Measurements from ENCODE around the gene CARNS1. TPM values are rescaled to one million over a fixed set of nuclear protein-coding genes. Genes with fewer than 3 reads are reported as not detected.

The CARNS1 gene
- total and polyA plus RNA-seq, 8 donors = 0.29 to 33.3 (median 2.9) TPM

GRCh38 chr11:67429722-67430121 lies 14.2 kb downstream of the CARNS1 start:
- no peaks in the 10 kb centered on the region for H3K9me3 ChIP-seq
- TF ChIP-seq EP300 (IDR thresholded peaks at IDR 0.05) (no peak), POLR2A (IDR thresholded peaks at IDR 0.05) (no peak), POLR2AphosphoS5 (IDR thresholded peaks at IDR 0.05) (no peak), CTCF (IDR thresholded peaks at IDR 0.05) (no peak)
- H3K36me3 ChIP-seq = peaks cover 36 to 53% (median 48%) of the 10 kb centered on the region in 4 donors
- peak overlapping the region in 3 of 5 donors; percentile 95 to 98 (median 96) for H3K27ac ChIP-seq
- no peaks in the 10 kb centered on the region for H3K27me3 ChIP-seq
- peaks cover 20 to 40% (median 29%) of the 10 kb centered on the region in 4 donors for H3K4me1 ChIP-seq
- intact Hi-C loops (cut with DNase I; ENCODE audit: low total_unique reads) = loop anchor here (10.0 kb wide), 1 partner anchor 75 kb away; the partner anchor contains the start of genes CDK2AP2 and PITPNM1
- H3K4me3 ChIP-seq = peak overlapping the region in 3 of 4 donors; percentile 80 to 97 (median 86)
- 48 to 72% (median 64%) methylated on average over 11 of the region's 11 CpGs for WGBS, 5 donors
- no peak for DNase-seq

- intact Hi-C loops (cut with DNase I; ENCODE audit: low total_unique reads) = loop anchor here (10.0 kb wide), 1 partner anchor 73 kb away; the partner anchor contains the start of genes CDK2AP2 and PITPNM1
- H3K27ac ChIP-seq = no peak overlapping the region
- no peak for DNase-seq
- peaks cover 20 to 55% (median 42%) of the 10 kb centered on the region in 4 donors for H3K4me1 ChIP-seq
- peaks cover 45 to 72% (median 66%) of the 10 kb centered on the region in 4 donors for H3K36me3 ChIP-seq
- TF ChIP-seq CTCF (IDR thresholded peaks at IDR 0.05) (no peak), POLR2AphosphoS5 (IDR thresholded peaks at IDR 0.05) (no peak), POLR2A (IDR thresholded peaks at IDR 0.05) (no peak), EP300 (IDR thresholded peaks at IDR 0.05) (no peak)
- H3K9me3 ChIP-seq = no peaks in the 10 kb centered on the region
- 90 to 94% (median 92%) methylated on average over 24 of the region's 24 CpGs for WGBS, 5 donors
- no peak overlapping the region for H3K4me3 ChIP-seq
- H3K27me3 ChIP-seq = no peaks in the 10 kb centered on the region
Observed at GRCh38 chr11:67431346-67432249, 16.1 kb downstream of the CARNS1 start.

DNA sequence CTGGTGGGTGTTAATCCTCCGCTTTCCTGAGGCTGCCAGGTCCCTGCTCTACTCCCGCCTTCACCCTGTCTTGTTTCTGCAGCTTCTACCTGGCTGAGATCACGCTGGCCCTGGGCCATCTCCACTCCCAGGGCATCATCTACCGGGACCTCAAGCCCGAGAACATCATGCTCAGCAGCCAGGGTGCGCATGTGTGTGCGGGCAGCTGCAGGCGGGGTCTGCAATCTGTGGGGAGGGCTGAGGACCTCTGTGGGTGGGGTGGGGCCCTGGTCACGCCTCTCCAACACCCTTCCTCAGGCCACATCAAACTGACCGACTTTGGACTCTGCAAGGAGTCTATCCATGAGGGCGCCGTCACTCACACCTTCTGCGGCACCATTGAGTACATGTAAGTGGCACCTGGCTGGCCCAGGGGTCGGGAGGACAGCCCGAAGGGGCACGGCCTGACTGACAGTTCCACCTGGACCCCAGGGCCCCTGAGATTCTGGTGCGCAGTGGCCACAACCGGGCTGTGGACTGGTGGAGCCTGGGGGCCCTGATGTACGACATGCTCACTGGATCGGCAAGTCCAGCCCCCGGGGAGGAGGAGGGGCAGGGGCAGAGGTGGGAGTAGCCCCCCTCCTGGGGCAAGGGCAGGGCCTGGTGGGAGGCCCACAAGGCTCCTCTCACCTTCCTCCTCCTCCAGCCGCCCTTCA lies 17.3 kb downstream of the CARNS1 start:
- WGBS, 5 donors = 84 to 90% (median 87%) methylated on average over 16 to 22 of the region's 22 CpGs
- Histone ChIP-seq H3K27me3 (no peaks in the 10 kb centered on the region), H3K4me3 (no peak overlapping the region), H3K9me3 (no peaks in the 10 kb centered on the region), H3K27ac (no peak overlapping the region), H3K4me1 (peaks cover 13 to 60% (median 42%) of the 10 kb centered on the region in 4 donors), H3K36me3 (peaks cover 45 to 83% (median 76%) of the 10 kb centered on the region in 4 donors)
- intact Hi-C loops (cut with DNase I; ENCODE audit: low total_unique reads) = loop anchor here (10.0 kb wide), 1 partner anchor 72 kb away; the partner anchor contains the start of genes CDK2AP2 and PITPNM1
- TF ChIP-seq POLR2A (IDR thresholded peaks at IDR 0.05) (no peak), CTCF (IDR thresholded peaks at IDR 0.05) (no peak), EP300 (IDR thresholded peaks at IDR 0.05) (no peak), POLR2AphosphoS5 (IDR thresholded peaks at IDR 0.05) (no peak)
- DNase-seq = no peak

Data from stomach (tissue), 9 donors.